ENCODE data around the gene MYRIP. TPM values are rescaled to one million over a fixed set of nuclear protein-coding genes. Genes with fewer than 3 reads are reported as not detected.

Gene MYRIP
- total RNA-seq, 1 donor: not detected

- no peak overlapping the region for H3K4me3 ChIP-seq (ENCODE audit: low read depth, low read length)
- no peak for DNase-seq (ENCODE audit: low read depth)
- no peak for TF ChIP-seq CTCF (IDR thresholded peaks at IDR 0.05; ENCODE audit: insufficient read depth, low read depth, low read length)
These were observed 172.3 kb downstream of the MYRIP start for GRCh38 chr3:39981547-39982184.

- DNase-seq (ENCODE audit: low read depth): no peak
- no peak for TF ChIP-seq CTCF (IDR thresholded peaks at IDR 0.05; ENCODE audit: insufficient read depth, low read depth, low read length)
These were observed 173.4 kb downstream of the MYRIP start for GRCh38 chr3:39982665-39983357.

GRCh38 chr3:39989746-39990145 is 180.3 kb downstream of the MYRIP start:
- no peak for DNase-seq (ENCODE audit: low read depth)
- TF ChIP-seq CTCF (IDR thresholded peaks at IDR 0.05; ENCODE audit: insufficient read depth, low read depth, low read length): no peak
- H3K4me3 ChIP-seq (ENCODE audit: low read depth, low read length): no peak overlapping the region

More at GRCh38 chr3:39982665-39983357, 173.4 kb downstream of the MYRIP start:
- no peak overlapping the region for H3K4me3 ChIP-seq (ENCODE audit: low read depth, low read length)

GRCh38 chr3:39990532-39990931 is 181.1 kb downstream of the MYRIP start:
- peak; percentile 48 for TF ChIP-seq CTCF (IDR thresholded peaks at IDR 0.05; ENCODE audit: insufficient read depth, low read depth, low read length)
- no peak overlapping the region for H3K4me3 ChIP-seq (ENCODE audit: low read depth, low read length)
- peak; percentile 29 for DNase-seq (ENCODE audit: low read depth)

GRCh38 chr3:40008796-40009195 is 199.4 kb downstream of the MYRIP start:
- no peak for TF ChIP-seq CTCF (IDR thresholded peaks at IDR 0.05; ENCODE audit: insufficient read depth, low read depth, low read length)
- H3K4me3 ChIP-seq (ENCODE audit: low read depth, low read length): no peak overlapping the region
- DNase-seq (ENCODE audit: low read depth): no peak

DNA sequence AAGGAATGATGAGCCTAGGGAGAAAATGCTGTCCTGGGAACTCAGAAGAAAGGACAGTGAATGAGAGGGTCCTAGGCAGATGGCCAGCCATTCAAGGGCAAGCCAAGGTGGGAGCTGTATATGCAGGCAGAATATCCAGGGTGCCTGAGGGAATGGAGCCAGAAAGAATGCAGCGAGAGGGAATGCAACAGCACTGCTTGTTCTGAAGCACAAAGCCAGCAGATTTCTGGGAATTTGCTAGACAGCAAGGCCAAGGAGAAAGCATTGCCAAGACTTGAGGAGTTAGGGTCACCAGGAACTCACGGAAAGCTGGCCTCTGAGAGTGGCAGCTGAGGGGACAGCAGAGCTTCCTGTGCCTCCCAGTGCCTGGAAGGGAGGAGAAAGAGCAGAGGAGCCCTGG is 200.6 kb downstream of the MYRIP start:
- H3K4me3 ChIP-seq (ENCODE audit: low read depth, low read length): no peak overlapping the region
- TF ChIP-seq CTCF (IDR thresholded peaks at IDR 0.05; ENCODE audit: insufficient read depth, low read depth, low read length): no peak
- no peak for DNase-seq (ENCODE audit: low read depth)

Data from fibroblast of villous mesenchyme (primary cell).